GM12878 (cell line): ENCODE results near the gene ADGRE3. TPM values are rescaled to one million over a fixed set of nuclear protein-coding genes. Genes with fewer than 3 reads are reported as not detected.

Source experiments
- ATAC-seq: fragments of 200-7000 bp; cut with Tn5 transposase; 3 replicates; pipeline ENCODE4 v1.9.1; 2020; ENCODE audit warnings: mild to moderate bottlenecking, moderate library complexity
- BruUV-seq: library from RNA; stranded (reverse); fragments of 400-500 nt; replicated peaks from 2 replicates; lab custom pipeline; 2021; lab: Mats Ljungman, UMichigan
- CTCF ChIA-PET: fragments of 300-600 bp; sonication (Branson Sonifier 250); formaldehyde crosslinking; extraction: SDS; loops from one replicate; lab custom pipeline; 2021; ENCODE audit warnings: inconsistent platforms; lab: Yijun Ruan, JAX
- POLR2A ChIA-PET: fragments of 350-600 bp; formaldehyde crosslinking; extraction: SDS; loops from one replicate; lab custom pipeline; 2021; ENCODE audit warnings: inconsistent platforms; lab: Charles Lee
- RAD21 ChIA-PET: fragments of 300-600 bp; sonication (Branson Sonifier 250); formaldehyde crosslinking; loops from one replicate; lab custom pipeline; 2023; ENCODE audit warnings: antibody characterized with exemption; ENCODE audit not compliant: unreplicated experiment; lab: Charles Lee
- SMC1A ChIA-PET: fragments of 300-600 bp; sonication (Branson Sonifier 250); formaldehyde crosslinking; loops from one replicate; lab custom pipeline; 2023; ENCODE audit not compliant: unreplicated experiment, uncharacterized antibody; lab: Charles Lee
- DNase-seq: peaks from one replicate; pipeline ENCODE4 v3.0.0-alpha.2; 2011; ENCODE audit warnings: low read depth, low spot score
- FAIRE-seq: peaks from 3 replicates; lab custom pipeline; 2011; peaks lifted over from hg19 to GRCh38; lab: Jason Lieb, UNC
- H2AFZ ChIP-seq: 2 replicates; pipeline ENCODE4 v1.6.0; 2011; ENCODE audit warnings: low read depth, low read length, control low read depth; ENCODE audit not compliant: control insufficient read depth
- H3K27ac ChIP-seq: 2 replicates; pipeline ENCODE4 v1.5.1; 2011; ENCODE audit warnings: control low read depth; ENCODE audit not compliant: control insufficient read depth, insufficient read depth
- H3K27me3 ChIP-seq, 2 experiments: replicated peaks in 1 of 2; 2 replicates each; pipeline versions ENCODE4 v1.6.0 to v1.6.1; 2011; ENCODE audit warnings: low read length in 1 of 2; ENCODE audit not compliant: control insufficient read depth in 2 of 2, insufficient read depth in 2 of 2
- H3K36me3 ChIP-seq, 2 experiments: 2 replicates each; pipeline ENCODE4 v1.5.1; 2011; ENCODE audit warnings: low read length in 1 of 2; ENCODE audit not compliant: control insufficient read depth in 2 of 2, insufficient read depth in 2 of 2
- H3K4me1 ChIP-seq: 2 replicates; pipeline ENCODE4 v1.6.1; 2011; ENCODE audit warnings: mild to moderate bottlenecking, low read length, moderate library complexity, mixed read lengths; ENCODE audit not compliant: control insufficient read depth, insufficient read depth
- H3K4me2 ChIP-seq: 2 replicates; pipeline ENCODE4 v1.6.0; 2011; ENCODE audit warnings: control low read depth; ENCODE audit not compliant: control insufficient read depth, insufficient read depth
- H3K4me3 ChIP-seq: fragments of 200-600 bp; sonication (generic); 2 replicates; pipeline ENCODE4 v1.5.1; 2016
- H3K79me2 ChIP-seq: 2 replicates; pipeline ENCODE4 v1.6.0; 2011; ENCODE audit warnings: low read length; ENCODE audit not compliant: control insufficient read depth, insufficient read depth
- H3K9ac ChIP-seq: 2 replicates; pipeline ENCODE4 v1.8.0; 2011; ENCODE audit warnings: low read length, control low read depth, mixed read lengths; ENCODE audit not compliant: control insufficient read depth, insufficient read depth
- H3K9me3 ChIP-seq: replicated peaks from 3 replicates; pipeline ENCODE4 v1.5.1; 2011; ENCODE audit warnings: mild to moderate bottlenecking, low read length; ENCODE audit not compliant: control insufficient read depth, insufficient read depth
- H4K20me1 ChIP-seq: 2 replicates; pipeline ENCODE4 v1.6.0; 2011; ENCODE audit not compliant: control insufficient read depth, insufficient read depth
- NFYA ChIP-seq: IDR thresholded peaks from 2 replicates; pipeline ENCODE4 v1.6.1; 2011; ENCODE audit warnings: low read depth, mild to moderate bottlenecking, low read length, improper control_type of control experiment, borderline replicate concordance
- TAF1 ChIP-seq: IDR thresholded peaks from 2 replicates; pipeline ENCODE4 v1.6.1; 2011; ENCODE audit warnings: mild to moderate bottlenecking, low read depth, low read length, borderline replicate concordance
- WGBS: methylation state at CpG from one replicate; pipeline ENCODE4 v1.1.6; 2016; ENCODE audit warnings: low lambda C conversion rate; ENCODE audit not compliant: insufficient replicate concordance, insufficient coverage; ENCODE audit errors: missing lambda C conversion rate; 5-methylcytosine and 5-hydroxymethylcytosine counted together
- in situ Hi-C: fragments of 300-500 bp; cut with MboI; formaldehyde crosslinking; loops from 9 replicates; pipeline ENCODE4 v1.14.3; 2018; ENCODE audit warnings: mixed read lengths
- intact Hi-C: fragments of 100-400 bp; cut with micrococcal nuclease; formaldehyde crosslinking; loops from one replicate; pipeline ENCODE4 v1.14.2; 2022; ENCODE audit not compliant: unreplicated experiment
- polyA plus RNA-seq, 11 experiments: library from polyadenylated mRNA; depleted of rRNA in 4 of 11; unstranded in 6 of 11; stranded (reverse) in 5 of 11; fragments of >200 nt; fragmentation: Nextera tagmentation in 4 of 11; fragmentation: Illumina TruSeq in 1 of 11; extraction: Ambion mirVana in 4 of 11; extraction: Trizol in 1 of 11; gene quantifications; 1 replicate in 1 of 11; 2 replicates in 10 of 11; pipeline versions ENCODE4 v1.2.1 to v1.2.3, GENCODE V29; 2011 to 2016; ENCODE audit warnings: inconsistent platforms in 2 of 11, missing spikeins in 2 of 11, low read depth in 1 of 11
- total RNA-seq, 4 experiments: library from RNA; depleted of rRNA in 3 of 4; stranded (reverse); fragments of >200 nt in 3 of 4; fragmentation: Illumina TruSeq in 1 of 4; extraction: Trizol in 1 of 4; gene quantifications; 2 replicates each; pipeline versions ENCODE4 v1.2.1 to v1.2.3, GENCODE V29; 2013 to 2021

The ADGRE3 gene
- total and polyA plus RNA-seq, 10 of the 15 experiments (the other 5 are each of a cell fraction or from before 2014, with no cell fraction given) = 0.04 to 0.10 (median 0.05) TPM; not detected in 6

DNA sequence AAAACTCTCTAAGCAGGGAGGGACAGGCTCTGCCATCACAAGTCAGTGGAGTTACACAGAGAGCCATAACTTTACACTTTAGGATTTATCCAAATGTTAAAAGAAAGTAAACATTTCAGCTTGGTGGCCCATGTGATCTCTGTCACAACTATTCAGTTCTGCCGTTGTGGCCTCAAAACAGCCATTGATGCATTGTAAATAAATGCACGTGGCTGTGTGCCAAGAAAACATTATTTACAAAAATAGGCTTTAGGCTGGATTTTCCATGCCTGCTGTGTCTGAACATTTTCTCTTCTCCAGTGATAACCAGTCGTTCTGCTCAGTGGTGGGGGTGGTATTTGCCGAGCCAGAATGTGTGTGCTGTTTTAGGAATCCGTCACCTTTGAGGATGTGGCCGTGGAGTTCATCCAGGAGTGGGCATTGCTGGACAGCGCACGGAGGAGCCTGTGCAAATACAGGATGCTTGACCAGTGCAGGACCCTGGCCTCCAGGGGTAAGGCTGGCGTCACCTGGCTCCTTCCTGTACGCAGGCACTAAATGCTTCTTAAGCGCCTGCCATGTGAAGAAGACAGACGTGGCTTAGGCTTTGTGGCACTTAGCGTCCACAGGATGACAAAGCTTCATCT lies 20.1 kb upstream of the ADGRE3 start:
- ChIA-PET POLR2A (interaction anchor here (0.7 kb wide), 1 partner anchor 68 kb away, joined by 3 read pairs; no protein-coding TSS in a partner anchor), CTCF (interaction anchor here (0.6 to 12.9 kb wide), 2 partner anchors 119 to 753 kb away, joined by 3 to 803 read pairs; partner anchors contain the start of gene NDUFB7), RAD21 (no interaction called here), SMC1A (interaction anchor here (0.6 kb wide), 1 partner anchor 1320 kb away, joined by 4 read pairs; no protein-coding TSS in a partner anchor)
- no peak for FAIRE-seq
- no peak for ATAC-seq
- Histone ChIP-seq H4K20me1 (no peaks in the 10 kb centered on the region), H3K9ac (no peak overlapping the region), H2AFZ (no peak overlapping the region), H3K79me2 (no peaks in the 10 kb centered on the region; the same call in 1 of the 2 replicates), H3K27ac (no peak overlapping the region), H3K4me2 (no peak overlapping the region), H3K9me3 (no peaks in the 10 kb centered on the region), H3K4me1 (no peaks in the 10 kb centered on the region)
- 77% methylated on average over 13 of the region's 13 CpGs for WGBS
- DNase-seq = no peak
- no peak for TF ChIP-seq NFYA
- no peak for TF ChIP-seq TAF1
- TF ChIP-seq, all 136 proteins: peak for 0
- Histone ChIP-seq H3K4me3 (no peak overlapping the region), H3K36me3 (no peaks in the 10 kb centered on the region; a peak in 2 of 4 replicates), H3K27me3 (no peaks in the 10 kb centered on the region)
- intact Hi-C loops = no loop called here
- no TSS peak for BruUV-seq
- in situ Hi-C loops = no loop called here
